HepG2 (cell line): ENCODE data around the gene PSMB10. TPM values are rescaled to one million over a fixed set of nuclear protein-coding genes. Genes with fewer than 3 reads are reported as not detected.

Source experiments
- ATAC-seq: fragments of 200-7000 bp; cut with Tn5 transposase; 3 replicates; pipeline ENCODE4 v1.9.1; 2020; ENCODE audit warnings: mild to moderate bottlenecking, moderate library complexity
- BruUV-seq: library from RNA; stranded (reverse); fragments of 400-500 nt; replicated peaks from 2 replicates; lab custom pipeline; 2021; lab: Mats Ljungman, UMichigan
- CTCF ChIA-PET: fragments of 300-600 bp; formaldehyde crosslinking; extraction: SDS; loops from one replicate; lab custom pipeline; 2021; ENCODE audit warnings: low total read pairs, inconsistent platforms, low intra/inter-chr PET ratio; lab: Yijun Ruan, JAX
- POLR2A ChIA-PET: fragments of 350-600 bp; sonication (Branson Sonifier 250); formaldehyde crosslinking; loops from one replicate; lab custom pipeline; 2020; ENCODE audit warnings: antibody characterized with exemption, inconsistent platforms; lab: Yijun Ruan, JAX
- DNase-seq: peaks from one replicate; pipeline ENCODE4 v3.0.0-alpha.2; 2015; ENCODE audit warnings: low spot score
- FAIRE-seq: peaks from 3 replicates; lab custom pipeline; 2011; peaks lifted over from hg19 to GRCh38; lab: Jason Lieb, UNC
- H2AFZ ChIP-seq: one replicate; pipeline ENCODE4 v1.6.1; 2011; ENCODE audit warnings: low read length, inconsistent platforms
- H3K27ac ChIP-seq: fragments of 300-600 bp; 3 replicates; pipeline ENCODE4 v1.8.0; 2011; ENCODE audit warnings: mixed run types, mild to moderate bottlenecking, mixed read lengths, low read length, inconsistent platforms; ENCODE audit not compliant: insufficient read depth; ENCODE audit errors: extremely low read length
- H3K27me3 ChIP-seq, 2 experiments: fragments of 200-600 bp in 1 of 2; 2 replicates in 1 of 2; 3 replicates in 1 of 2; pipeline versions ENCODE4 v1.6.0 to v1.8.0; 2011; ENCODE audit warnings: low read length in 2 of 2, mild to moderate bottlenecking in 2 of 2, moderate library complexity in 2 of 2, inconsistent platforms in 1 of 2; ENCODE audit not compliant: insufficient read depth in 2 of 2, control insufficient read depth in 1 of 2
- H3K36me3 ChIP-seq, 2 experiments: fragments of 200-600 bp in 1 of 2; replicated peaks in 1 of 2; 2 replicates in 1 of 2; 3 replicates in 1 of 2; pipeline versions ENCODE4 v1.5.1 to v1.8.0; 2011; ENCODE audit warnings: low read length in 2 of 2, inconsistent platforms in 1 of 2; ENCODE audit not compliant: insufficient read depth in 2 of 2, control insufficient read depth in 1 of 2
- H3K4me1 ChIP-seq: 2 replicates; pipeline ENCODE4 v1.5.1; 2012; ENCODE audit warnings: low read length, inconsistent platforms; ENCODE audit not compliant: insufficient read depth
- H3K4me2 ChIP-seq: 2 replicates; pipeline ENCODE4 v1.6.0; 2011; ENCODE audit warnings: low read depth, low read length, inconsistent platforms
- H3K4me3 ChIP-seq, 3 experiments: fragments of 200-600 bp in 1 of 3; sonication (generic), shearing (Covaris generic) in 1 of 3; replicated peaks in 1 of 3; 2 replicates each; pipeline ENCODE4 v1.5.1; 2011 to 2016; ENCODE audit warnings: low read length in 3 of 3, inconsistent platforms in 2 of 3, low read depth in 2 of 3, mild to moderate bottlenecking in 2 of 3, control low read depth in 1 of 3, mixed read lengths in 1 of 3; ENCODE audit not compliant: insufficient read depth in 1 of 3
- H3K79me2 ChIP-seq: one replicate; pipeline ENCODE4 v1.6.1; 2011; ENCODE audit warnings: low read length, inconsistent platforms; ENCODE audit not compliant: insufficient read depth
- H3K9ac ChIP-seq: 2 replicates; pipeline ENCODE4 v1.6.0; 2011; ENCODE audit warnings: mild to moderate bottlenecking, low read depth, low read length, inconsistent platforms; ENCODE audit not compliant: insufficient read depth
- H3K9me3 ChIP-seq: 2 replicates; pipeline ENCODE4 v1.5.1; 2012; ENCODE audit warnings: mild to moderate bottlenecking, low read length
- H4K20me1 ChIP-seq: 2 replicates; pipeline ENCODE4 v1.6.0; 2011; ENCODE audit warnings: inconsistent platforms, mild to moderate bottlenecking, low read length, moderate library complexity; ENCODE audit not compliant: insufficient read depth
- CBFB ChIP-seq: sonication (generic); formaldehyde crosslinking; IDR thresholded peaks from 2 replicates; pipeline ENCODE4 v1.4.0; 2020; ENCODE audit warnings: missing genetic modification reagents
- GMEB2 ChIP-seq: IDR thresholded peaks from 2 replicates; pipeline ENCODE4 v1.6.1; 2016; ENCODE audit warnings: missing biosample characterization, missing genetic modification reagents, low read depth
- HMGA1 ChIP-seq: sonication (generic); formaldehyde crosslinking; conservative IDR thresholded peaks from 2 replicates; pipeline ENCODE4 v1.4.0; 2020; ENCODE audit warnings: missing genetic modification reagents
- HOXA7 ChIP-seq: sonication (generic); formaldehyde crosslinking; IDR thresholded peaks from 2 replicates; pipeline ENCODE4 v1.8.1; 2022; ENCODE audit warnings: mild to moderate bottlenecking, missing genetic modification reagents, moderate library complexity
- ISL2 ChIP-seq: sonication (generic); formaldehyde crosslinking; IDR thresholded peaks from 2 replicates; pipeline ENCODE4 v1.5.0; 2020; ENCODE audit warnings: missing genetic modification reagents
- NFKB2 ChIP-seq: sonication (generic); formaldehyde crosslinking; IDR thresholded peaks from 2 replicates; pipeline ENCODE4 v1.4.0; 2020; ENCODE audit warnings: missing genetic modification reagents, borderline replicate concordance
- PPARG ChIP-seq: conservative IDR thresholded peaks from 2 replicates; pipeline ENCODE4 v1.6.1; 2016; ENCODE audit warnings: missing biosample characterization, missing genetic modification reagents
- PREB ChIP-seq: sonication (generic); formaldehyde crosslinking; IDR thresholded peaks from 2 replicates; pipeline ENCODE4 v1.4.0; 2020; ENCODE audit warnings: missing genetic modification reagents
- SOX5 ChIP-seq: IDR thresholded peaks from 2 replicates; pipeline ENCODE4 v1.6.1; 2016; ENCODE audit warnings: borderline replicate concordance
- YY1 ChIP-seq: IDR thresholded peaks from 2 replicates; pipeline ENCODE4 v1.6.1; 2011; ENCODE audit warnings: low read length, low read depth, moderate library complexity, mild to moderate bottlenecking; ENCODE audit not compliant: insufficient read depth, insufficient replicate concordance
- ZBTB7A ChIP-seq: sonication (generic); formaldehyde crosslinking; IDR thresholded peaks from 2 replicates; pipeline ENCODE4 v1.8.0; 2022; ENCODE audit warnings: mild to moderate bottlenecking, missing genetic modification reagents
- ZFAT ChIP-seq: sonication (generic); formaldehyde crosslinking; conservative IDR thresholded peaks from 2 replicates; pipeline ENCODE4 v1.8.1; 2023; ENCODE audit warnings: missing genetic modification reagents, inconsistent platforms
- ZNF484 ChIP-seq: sonication (generic); formaldehyde crosslinking; IDR thresholded peaks from 2 replicates; pipeline ENCODE4 v1.5.1; 2020; ENCODE audit warnings: mild to moderate bottlenecking, low read depth, missing genetic modification reagents, borderline replicate concordance
- ZNF710 ChIP-seq: sonication (generic); formaldehyde crosslinking; IDR thresholded peaks from 2 replicates; pipeline ENCODE4 v1.5.0; 2020; ENCODE audit warnings: mild to moderate bottlenecking, missing genetic modification reagents, borderline replicate concordance
- WGBS: methylation state at CpG from one replicate; pipeline ENCODE4 v1.1.6; 2017; ENCODE audit warnings: low lambda C conversion rate; 5-methylcytosine and 5-hydroxymethylcytosine counted together
- in situ Hi-C: cut with HindIII; loops from 2 replicates; pipeline ENCODE4 v1.10.0; 2017; ENCODE audit warnings: low pct_unique_long_range_greater_than_20kb; ENCODE audit not compliant: extremely low pct_ligation_motif_present
- intact Hi-C: fragments of 100-400 bp; cut with micrococcal nuclease; formaldehyde crosslinking; loops from one replicate; pipeline ENCODE4 v1.10.0; 2022; ENCODE audit not compliant: unreplicated experiment
- polyA plus RNA-seq, 8 experiments: library from polyadenylated mRNA; depleted of rRNA in 3 of 8; stranded (reverse) in 7 of 8; unstranded in 1 of 8; fragments of >200 nt; fragmentation: Illumina TruSeq in 4 of 8; extraction: Trizol in 4 of 8; gene quantifications; 2 replicates each; pipeline versions ENCODE4 v1.2.1 to v1.2.3, GENCODE V29; 2011 to 2016; ENCODE audit warnings: low read depth in 4 of 8, missing spikeins in 1 of 8, mixed read lengths in 1 of 8; ENCODE audit not compliant: insufficient read depth in 1 of 8
- total RNA-seq, 5 experiments: library from RNA; depleted of rRNA; stranded (reverse); fragments of >200 nt; fragmentation: Illumina TruSeq; extraction: Trizol; gene quantifications; 2 replicates each; pipeline ENCODE4 v1.2.3, GENCODE V29; 2016; ENCODE audit warnings: low read depth in 1 of 5

The PSMB10 gene
- total and polyA plus RNA-seq, 2 of the 13 experiments (the other 11 are each of a cell fraction or from before 2014, with no cell fraction given): 12.7 to 65.9 TPM

DNA sequence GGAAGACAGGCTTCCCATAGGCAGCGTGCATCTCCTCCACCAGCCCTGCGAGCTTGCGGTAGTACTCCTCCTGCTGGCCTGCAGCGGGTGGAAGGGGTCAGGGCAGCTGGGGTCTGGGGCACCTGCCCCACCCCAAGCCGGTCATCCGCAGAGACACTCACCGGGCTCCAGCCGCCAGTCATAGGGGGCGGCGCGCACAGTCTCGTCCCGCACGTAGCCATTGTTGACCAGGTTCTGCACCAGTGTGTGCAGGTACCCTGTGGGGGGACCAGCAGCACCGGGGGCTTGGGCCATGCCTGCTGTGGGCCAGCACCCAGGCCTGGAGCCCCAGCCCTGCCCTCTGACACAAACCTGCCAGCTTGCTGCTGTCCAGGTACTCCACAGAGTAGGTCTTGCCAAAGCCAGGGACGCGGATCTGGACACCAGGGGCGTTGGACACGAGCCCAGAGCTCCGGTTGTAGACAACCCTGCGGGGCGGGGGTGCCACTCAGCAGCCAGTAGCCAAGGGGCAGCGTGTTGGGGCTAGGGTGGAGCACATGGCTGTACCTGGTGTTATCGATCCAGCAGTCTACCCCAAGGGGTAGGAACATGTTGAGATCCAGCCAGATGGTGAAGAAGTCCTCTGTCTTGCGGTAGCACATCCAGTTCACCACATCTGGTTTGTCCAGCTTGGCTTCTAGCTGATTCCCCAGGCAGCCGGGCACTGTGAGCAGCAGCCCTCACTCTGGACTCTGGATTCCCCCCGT is 6.0 kb upstream of the PSMB10 start (continued):
- peak; percentile 20; the same call in 1 of the 2 replicates for TF ChIP-seq ZNF710
- TF ChIP-seq PPARG (CRISPR knock-in tag): peak; percentile 53; the same call in 1 of the 2 replicates
- TF ChIP-seq YY1: peak; percentile 5
- peak; percentile 41; the same call in 1 of the 2 replicates for TF ChIP-seq NFKB2

GRCh38 chr16:67942200-67942509 is 5.5 kb upstream of the PSMB10 start:
- FAIRE-seq (peak; percentile 81), DNase-seq (peak; percentile 61), ATAC-seq (peak; percentile 44)
- in situ Hi-C loops: loop anchor here (5.0 kb wide), 1 partner anchor 100 kb away; no protein-coding TSS in a partner anchor
- H3K36me3 ChIP-seq: peaks cover 23 to 36% of the 10 kb centered on the region in 2 experiments
- no peak overlapping the region for H3K4me3 ChIP-seq
- 80% methylated on average over 6 of the region's 6 CpGs for WGBS
- no TSS peak for BruUV-seq
- POLR2A ChIA-PET: interaction anchor here (0.8 to 13.6 kb wide), 12 partner anchors 7 to 142 kb away, joined by 3 to 226 read pairs (median 14); partner anchors contain the start of genes DDX28, DUS2, NFATC3 and RANBP10
- H3K27me3 ChIP-seq: no peaks in the 10 kb centered on the region
- H3K4me2 ChIP-seq: peak overlapping the region; percentile 72
- CTCF ChIA-PET: interaction anchor here (0.8 to 1.3 kb wide), 3 partner anchors 14 to 126 kb away, joined by 4 to 8 read pairs (median 8); no protein-coding TSS in a partner anchor
- peak overlapping the region; percentile 85 for H3K27ac ChIP-seq
- H3K79me2 ChIP-seq: peaks cover 5% of the 10 kb centered on the region
- H2AFZ ChIP-seq: no peak overlapping the region
- intact Hi-C loops: loop anchor here (2.0 kb wide), 2 partner anchors 27 to 99 kb away; partner anchors contain the start of gene SLC12A4
- no peaks in the 10 kb centered on the region for H3K9me3 ChIP-seq
- H4K20me1 ChIP-seq: peaks cover 17% of the 10 kb centered on the region; the same call in 1 of the 2 replicates
- H3K9ac ChIP-seq: peak overlapping the region; percentile 59; the same call in 1 of the 2 replicates
- H3K4me1 ChIP-seq: peaks cover 59% of the 10 kb centered on the region
- TF ChIP-seq ISL2 (CRISPR knock-in tag) (no peak), PREB (CRISPR knock-in tag) (no peak), ZNF710 (no peak), CBFB (CRISPR knock-in tag) (no peak), ZNF484 (no peak), GMEB2 (CRISPR knock-in tag) (no peak), SOX5 (CRISPR knock-in tag) (no peak), HMGA1 (CRISPR knock-in tag) (no peak), HOXA7 (CRISPR knock-in tag) (no peak), ZFAT (CRISPR knock-in tag) (no peak), ZBTB7A (CRISPR knock-in tag) (no peak)
